Sigmoid colon (tissue), 4 donors: ENCODE data around the gene ABHD17B.

Experiments used
- CTCF ChIP-seq, 4 experiments: fragments of 450-650 bp in 3 of 4; fragments of 200-600 bp in 1 of 4; IDR thresholded peaks; one replicate each; pipeline ENCODE4 v1.5.1; 2016 to 2019; ENCODE audit warnings: antibody characterized with exemption in 4 of 4, mild to moderate bottlenecking in 3 of 4, moderate library complexity in 2 of 4
- POLR2AphosphoS5 ChIP-seq, 4 donors: sonication (generic); formaldehyde crosslinking; IDR thresholded peaks; one replicate each; pipeline ENCODE4 v1.6.1; 2017; ENCODE audit warnings: antibody characterized with exemption in 4 of 4

GRCh38 chr9:71929223-71929622, 18.2 kb upstream of the ABHD17B start:
- no peak for TF ChIP-seq CTCF (IDR thresholded peaks at IDR 0.05)
- no peak for TF ChIP-seq POLR2AphosphoS5 (IDR thresholded peaks at IDR 0.05)
